Spleen (tissue), 7 donors: Measurements from ENCODE around the gene IL1RN.

Source experiments
- CTCF ChIP-seq, 11 experiments: fragments of 200-600 bp in 7 of 11; fragments of 450-650 bp in 4 of 11; sonication (generic) in 4 of 11; IDR thresholded peaks in 8 of 11; conservative IDR thresholded peaks in 3 of 11; 1 replicate in 7 of 11; 2 replicates in 4 of 11; pipeline versions ENCODE4 v1.4.0 to v1.8.0; 2016 to 2021; ENCODE audit warnings: antibody characterized with exemption in 11 of 11, inconsistent platforms in 4 of 11, mild to moderate bottlenecking in 1 of 11
- POLR2A ChIP-seq, 3 donors: fragments of 450-650 bp; IDR thresholded peaks; one replicate each; pipeline ENCODE4 v1.5.1; 2017; ENCODE audit warnings: antibody characterized with exemption in 3 of 3, mild to moderate bottlenecking in 1 of 3
- donor health status: DM: no; HTN: no; CAD: no; lungs with moderate emphysema.
- donor health status: DM: no; HTN: no; CAD: no.
- donor health status: DM: no; HTN: no; CAD: no.

- no peak for TF ChIP-seq POLR2A (IDR thresholded peaks at IDR 0.05)
- TF ChIP-seq CTCF (IDR thresholded peaks at IDR 0.05 in 8 of 11, conservative IDR thresholded peaks at IDR 0.05 in 3 of 11), result no peak
Observed at GRCh38 chr2:113124181-113124961, 3.0 kb upstream of the IL1RN start.
